Hepatocyte (in vitro differentiated cells): Measurements from ENCODE around the gene MDM2. TPM values are rescaled to one million over a fixed set of nuclear protein-coding genes. Genes with fewer than 3 reads are reported as not detected.
A peak's percentile ranks its signal among the peaks of the same experiment; 100 is the strongest.

Source experiments
- DNase-seq: peaks from one replicate; pipeline ENCODE4 v3.0.0-alpha.2; 2016; ENCODE audit warnings: low spot score
- H2AFZ ChIP-seq: fragments of 200-600 bp; sonication (generic); 2 replicates; pipeline ENCODE4 v1.6.0; 2016; ENCODE audit warnings: antibody characterized with exemption, mild to moderate bottlenecking
- H3K27ac ChIP-seq: fragments of 200-600 bp; sonication (generic); 2 replicates; pipeline ENCODE4 v1.5.1; 2016; ENCODE audit warnings: mild to moderate bottlenecking
- H3K27me3 ChIP-seq: fragments of 200-600 bp; sonication (generic); 2 replicates; pipeline ENCODE4 v1.6.1; 2016
- H3K36me3 ChIP-seq: fragments of 200-600 bp; sonication (generic); replicated peaks from 2 replicates; pipeline ENCODE4 v1.5.1; 2016; ENCODE audit warnings: low read depth; ENCODE audit not compliant: insufficient read depth
- H3K4me1 ChIP-seq: fragments of 200-600 bp; sonication (generic); 2 replicates; pipeline ENCODE4 v1.5.1; 2016; ENCODE audit warnings: mild to moderate bottlenecking, moderate library complexity; ENCODE audit not compliant: insufficient read depth
- H3K4me2 ChIP-seq: fragments of 200-600 bp; sonication (generic); 2 replicates; pipeline ENCODE4 v1.6.0; 2016
- H3K4me3 ChIP-seq: fragments of 200-600 bp; sonication (generic); 2 replicates; pipeline ENCODE4 v1.5.1; 2016; ENCODE audit warnings: mild to moderate bottlenecking
- H3K79me2 ChIP-seq: fragments of 200-600 bp; sonication (generic); 2 replicates; pipeline ENCODE4 v1.6.0; 2017; ENCODE audit warnings: mild to moderate bottlenecking
- H3K9me2 ChIP-seq: fragments of 200-600 bp; sonication (generic); replicated peaks from 2 replicates; pipeline ENCODE4 v1.6.0; 2017; ENCODE audit warnings: mild to moderate bottlenecking; ENCODE audit not compliant: insufficient read depth
- H3K9me3 ChIP-seq: fragments of 200-600 bp; sonication (generic); 2 replicates; pipeline ENCODE4 v1.5.1; 2016; ENCODE audit warnings: low read depth, mild to moderate bottlenecking
- H4K20me1 ChIP-seq: fragments of 200-600 bp; sonication (generic); 2 replicates; pipeline ENCODE4 v1.6.0; 2016; ENCODE audit warnings: mild to moderate bottlenecking; ENCODE audit not compliant: insufficient read depth, poor library complexity, severe bottlenecking
- CTCF ChIP-seq: fragments of 200-600 bp; sonication (generic); IDR thresholded peaks from 2 replicates; pipeline ENCODE4 v1.5.1; 2016; ENCODE audit warnings: antibody characterized with exemption, mild to moderate bottlenecking; ENCODE audit not compliant: poor library complexity
- EZH2 ChIP-seq: fragments of 200-600 bp; sonication (generic); IDR thresholded peaks from 2 replicates; pipeline ENCODE4 v1.6.1; 2016; ENCODE audit warnings: antibody characterized with exemption, mild to moderate bottlenecking, borderline replicate concordance
- EZH2phosphoT487 ChIP-seq: fragments of 200-600 bp; sonication (generic); IDR thresholded peaks from one replicate; pipeline ENCODE4 v1.6.1; 2018; ENCODE audit warnings: antibody characterized with exemption, mild to moderate bottlenecking, low read depth, moderate library complexity; ENCODE audit not compliant: unreplicated experiment, severe bottlenecking
- WGBS: methylation state at CpG from one replicate; pipeline ENCODE4 v1.1.6; 2016; ENCODE audit warnings: low lambda C conversion rate; ENCODE audit errors: missing lambda C conversion rate; 5-methylcytosine and 5-hydroxymethylcytosine counted together
- polyA plus RNA-seq: library from polyadenylated mRNA; unstranded; fragments of >200 nt; fragmentation: Nextera tagmentation; extraction: Ambion mirVana; gene quantifications from 2 replicates; pipeline ENCODE4 v1.2.1, GENCODE V29; 2016
- total RNA-seq: library from RNA; depleted of rRNA; stranded (reverse); fragments of >200 nt; gene quantifications from 2 replicates; pipeline ENCODE4 v1.2.3, GENCODE V29; 2014

MDM2 gene
- total and polyA plus RNA-seq, 2 experiments from 2014 or later = 42.0 to 77.4 TPM

DNA sequence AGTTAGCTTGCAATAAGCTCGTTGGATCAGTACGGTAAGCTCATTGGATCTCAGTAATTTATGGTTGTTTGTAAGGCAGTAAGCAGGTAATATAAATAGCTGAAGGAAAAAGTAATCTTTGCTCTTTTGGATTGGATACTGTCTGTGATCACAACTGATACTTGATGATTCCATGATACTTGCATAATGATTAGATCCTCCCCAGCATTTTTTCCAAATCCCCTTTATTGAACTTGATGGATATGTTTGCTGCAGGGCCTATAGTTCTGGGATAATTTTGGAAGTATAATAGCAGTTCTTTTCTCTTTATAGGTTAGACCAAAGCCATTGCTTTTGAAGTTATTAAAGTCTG is 5.2 kb downstream of the MDM2 start:
- WGBS = 25% methylated on average over 2 of the region's 2 CpGs
- no peak overlapping the region for H2AFZ ChIP-seq
- TF ChIP-seq EZH2phosphoT487 (no peak), EZH2 (no peak), CTCF (no peak)
- no peaks in the 10 kb centered on the region for H3K36me3 ChIP-seq
- peaks cover 90% of the 10 kb centered on the region for H3K79me2 ChIP-seq
- peak overlapping the region; percentile 5 for H3K27ac ChIP-seq
- H3K9me3 ChIP-seq = no peaks in the 10 kb centered on the region
- DNase-seq = no peak
- H3K4me1 ChIP-seq = peaks cover 8% of the 10 kb centered on the region
- H3K4me2 ChIP-seq = peak overlapping the region; percentile 79
- H3K4me3 ChIP-seq = no peak overlapping the region
- peaks cover 38% of the 10 kb centered on the region for H4K20me1 ChIP-seq
- H3K9me2 ChIP-seq = no peaks in the 10 kb centered on the region
- no peaks in the 10 kb centered on the region for H3K27me3 ChIP-seq

- no peaks in the 10 kb centered on the region for H3K27me3 ChIP-seq
- peaks cover 41% of the 10 kb centered on the region for H4K20me1 ChIP-seq
- no peak for DNase-seq
- no peak overlapping the region for H2AFZ ChIP-seq
- H3K4me1 ChIP-seq = peaks cover 8% of the 10 kb centered on the region
- no peak overlapping the region for H3K4me3 ChIP-seq
- H3K9me3 ChIP-seq = no peaks in the 10 kb centered on the region
- H3K27ac ChIP-seq = peak overlapping the region; percentile 10
- peaks cover 94% of the 10 kb centered on the region for H3K79me2 ChIP-seq
- TF ChIP-seq CTCF = no peak
- TF ChIP-seq EZH2 = no peak
- no peak for TF ChIP-seq EZH2phosphoT487
- WGBS = 84% methylated on average over 3 of the region's 3 CpGs
- H3K4me2 ChIP-seq = peak overlapping the region; percentile 7
- H3K9me2 ChIP-seq = no peaks in the 10 kb centered on the region
- H3K36me3 ChIP-seq = no peaks in the 10 kb centered on the region
Observed at GRCh38 chr12:68814490-68815231, 6.7 kb downstream of the MDM2 start.

GRCh38 chr12:68815232-68815927 is 7.4 kb downstream of the MDM2 start:
- Histone ChIP-seq H3K36me3 (no peaks in the 10 kb centered on the region), H3K27ac (peak overlapping the region; percentile 10), H3K27me3 (no peaks in the 10 kb centered on the region), H3K4me2 (no peak overlapping the region), H3K9me3 (no peaks in the 10 kb centered on the region), H3K4me1 (peaks cover 8% of the 10 kb centered on the region), H3K9me2 (no peaks in the 10 kb centered on the region), H4K20me1 (peaks cover 46% of the 10 kb centered on the region), H2AFZ (no peak overlapping the region), H3K79me2 (peaks cover 92% of the 10 kb centered on the region), H3K4me3 (no peak overlapping the region)
- TF ChIP-seq EZH2phosphoT487 (no peak), CTCF (no peak), EZH2 (no peak)
- no peak for DNase-seq
- WGBS = 83% methylated on average over 5 of the region's 5 CpGs
